ENCODE data around the gene PTPN12. TPM values are rescaled to one million over a fixed set of nuclear protein-coding genes. Genes with fewer than 3 reads are reported as not detected.
A peak's percentile ranks its signal among the peaks of the same experiment; 100 is the strongest.
"Not testable (repeated sequence)": the region's sequence is repeated elsewhere in the genome, so short reads cannot be mapped to it uniquely, and the experiment has no call there.

The PTPN12 gene
- total RNA-seq, 1 donor from 2014 or later = 12.7 TPM

- Mint-ChIP-seq H3K9me3 (no peaks in the 10 kb centered on the region), H3K27ac (no peak overlapping the region), H3K4me3 (no peak overlapping the region), H3K36me3 (ENCODE audit: low read depth) (no peaks in the 10 kb centered on the region), H3K27me3 (no peaks in the 10 kb centered on the region), H3K4me1 (no peaks in the 10 kb centered on the region)
- peak; percentile 81 for DNase-seq
- intact Hi-C loops (cut with micrococcal nuclease) = loop anchor here (1.0 to 5.0 kb wide), 2 partner anchors 108 to 286 kb away; no protein-coding TSS in a partner anchor
These were observed 114.6 kb downstream of the PTPN12 start for GRCh38 chr7:77651575-77652162.

GRCh38 chr7:77652826-77653225, 115.7 kb downstream of the PTPN12 start:
- H3K4me3 Mint-ChIP-seq; H3K9me3 Mint-ChIP-seq; H3K27ac Mint-ChIP-seq; H3K4me1 Mint-ChIP-seq; H3K27me3 Mint-ChIP-seq; H3K36me3 Mint-ChIP-seq (ENCODE audit: low read depth); DNase-seq: not testable (repeated sequence)
- intact Hi-C loops (cut with micrococcal nuclease) = loop anchor here (5.0 kb wide), 1 partner anchor 284 kb away; no protein-coding TSS in a partner anchor

- Mint-ChIP-seq H3K27ac (no peak overlapping the region), H3K9me3 (no peaks in the 10 kb centered on the region), H3K27me3 (no peaks in the 10 kb centered on the region), H3K36me3 (ENCODE audit: low read depth) (no peaks in the 10 kb centered on the region), H3K4me1 (no peaks in the 10 kb centered on the region), H3K4me3 (no peak overlapping the region)
- no peak for DNase-seq
- intact Hi-C loops (cut with micrococcal nuclease) = loop anchor here (5.0 kb wide), 1 partner anchor 284 kb away; no protein-coding TSS in a partner anchor
These were observed 116.5 kb downstream of the PTPN12 start for GRCh38 chr7:77653572-77653971.

GRCh38 chr7:77655356-77655755, 118.3 kb downstream of the PTPN12 start:
- intact Hi-C loops (cut with micrococcal nuclease) = no loop called here
- no peak for DNase-seq
- Mint-ChIP-seq H3K4me1 (no peaks in the 10 kb centered on the region), H3K4me3 (no peak overlapping the region), H3K27ac (no peak overlapping the region), H3K9me3 (no peaks in the 10 kb centered on the region), H3K27me3 (no peaks in the 10 kb centered on the region), H3K36me3 (ENCODE audit: low read depth) (no peaks in the 10 kb centered on the region)

- no peak overlapping the region for H3K27ac Mint-ChIP-seq
- no peaks in the 10 kb centered on the region for H3K27me3 Mint-ChIP-seq
- DNase-seq = no peak
- H3K9me3 Mint-ChIP-seq = no peaks in the 10 kb centered on the region
- H3K4me3 Mint-ChIP-seq = no peak overlapping the region
- intact Hi-C loops (cut with micrococcal nuclease) = no loop called here
- no peaks in the 10 kb centered on the region for H3K4me1 Mint-ChIP-seq
- no peaks in the 10 kb centered on the region for H3K36me3 Mint-ChIP-seq (ENCODE audit: low read depth)
These were observed 118.9 kb downstream of the PTPN12 start for GRCh38 chr7:77655836-77656455.

GRCh38 chr7:77657427-77658224, 120.5 kb downstream of the PTPN12 start:
- H3K27ac Mint-ChIP-seq = no peak overlapping the region
- intact Hi-C loops (cut with micrococcal nuclease) = loop anchor here (1.0 kb wide), 2 partner anchors 39 to 102 kb away; partner anchors contain the start of gene RSBN1L
- no peaks in the 10 kb centered on the region for H3K36me3 Mint-ChIP-seq (ENCODE audit: low read depth)
- H3K4me3 Mint-ChIP-seq = no peak overlapping the region
- H3K4me1 Mint-ChIP-seq = no peaks in the 10 kb centered on the region
- peak; percentile 78 for DNase-seq
- no peaks in the 10 kb centered on the region for H3K27me3 Mint-ChIP-seq
- no peaks in the 10 kb centered on the region for H3K9me3 Mint-ChIP-seq

- Mint-ChIP-seq H3K36me3 (ENCODE audit: low read depth) (no peaks in the 10 kb centered on the region), H3K27me3 (no peaks in the 10 kb centered on the region), H3K27ac (no peak overlapping the region), H3K9me3 (no peaks in the 10 kb centered on the region), H3K4me3 (no peak overlapping the region), H3K4me1 (no peaks in the 10 kb centered on the region)
- intact Hi-C loops (cut with micrococcal nuclease) = no loop called here
- DNase-seq = no peak
These were observed 121.8 kb downstream of the PTPN12 start for GRCh38 chr7:77658928-77659327.

GRCh38 chr7:77661816-77662215, 124.7 kb downstream of the PTPN12 start:
- Mint-ChIP-seq H3K4me1 (no peaks in the 10 kb centered on the region), H3K27ac (no peak overlapping the region), H3K27me3 (no peaks in the 10 kb centered on the region), H3K4me3 (no peak overlapping the region), H3K36me3 (ENCODE audit: low read depth) (no peaks in the 10 kb centered on the region), H3K9me3 (no peaks in the 10 kb centered on the region)
- intact Hi-C loops (cut with micrococcal nuclease) = no loop called here
- no peak for DNase-seq

- no peak for DNase-seq
- intact Hi-C loops (cut with micrococcal nuclease) = no loop called here
- Mint-ChIP-seq H3K27me3 (no peaks in the 10 kb centered on the region), H3K36me3 (ENCODE audit: low read depth) (no peaks in the 10 kb centered on the region), H3K4me1 (no peaks in the 10 kb centered on the region), H3K27ac (no peak overlapping the region), H3K4me3 (no peak overlapping the region), H3K9me3 (no peaks in the 10 kb centered on the region)
These were observed 125.8 kb downstream of the PTPN12 start for GRCh38 chr7:77662869-77663268.

GRCh38 chr7:77664715-77665114, 127.6 kb downstream of the PTPN12 start:
- H3K4me3 Mint-ChIP-seq = no peak overlapping the region
- intact Hi-C loops (cut with micrococcal nuclease) = no loop called here
- DNase-seq = no peak
- no peaks in the 10 kb centered on the region for H3K4me1 Mint-ChIP-seq
- no peaks in the 10 kb centered on the region for H3K36me3 Mint-ChIP-seq (ENCODE audit: low read depth)
- no peaks in the 10 kb centered on the region for H3K9me3 Mint-ChIP-seq
- no peak overlapping the region for H3K27ac Mint-ChIP-seq
- no peaks in the 10 kb centered on the region for H3K27me3 Mint-ChIP-seq

- no peaks in the 10 kb centered on the region for H3K36me3 Mint-ChIP-seq (ENCODE audit: low read depth)
These were observed 128.1 kb downstream of the PTPN12 start for GRCh38 chr7:77665161-77665560.

GRCh38 chr7:77667459-77668086, 130.5 kb downstream of the PTPN12 start:
- DNase-seq = no peak
- H3K27me3 Mint-ChIP-seq = no peaks in the 10 kb centered on the region
- no peaks in the 10 kb centered on the region for H3K4me1 Mint-ChIP-seq
- no peak overlapping the region for H3K27ac Mint-ChIP-seq
- no peaks in the 10 kb centered on the region for H3K9me3 Mint-ChIP-seq
- H3K36me3 Mint-ChIP-seq (ENCODE audit: low read depth) = no peaks in the 10 kb centered on the region
- H3K4me3 Mint-ChIP-seq = no peak overlapping the region
- intact Hi-C loops (cut with micrococcal nuclease) = no loop called here

More at GRCh38 chr7:77665161-77665560, 128.1 kb downstream of the PTPN12 start:
- no peak overlapping the region for H3K27ac Mint-ChIP-seq
- DNase-seq = no peak
- intact Hi-C loops (cut with micrococcal nuclease) = no loop called here
- no peaks in the 10 kb centered on the region for H3K9me3 Mint-ChIP-seq
- H3K4me3 Mint-ChIP-seq = no peak overlapping the region
- H3K27me3 Mint-ChIP-seq = no peaks in the 10 kb centered on the region
- no peaks in the 10 kb centered on the region for H3K4me1 Mint-ChIP-seq

GRCh38 chr7:77674878-77675277, 137.8 kb downstream of the PTPN12 start:
- intact Hi-C loops (cut with micrococcal nuclease) = no loop called here
- DNase-seq = no peak
- Mint-ChIP-seq H3K4me1 (no peaks in the 10 kb centered on the region), H3K9me3 (no peaks in the 10 kb centered on the region), H3K27ac (no peak overlapping the region), H3K27me3 (no peaks in the 10 kb centered on the region), H3K4me3 (no peak overlapping the region), H3K36me3 (ENCODE audit: low read depth) (no peaks in the 10 kb centered on the region)

- DNase-seq = no peak
- no peaks in the 10 kb centered on the region for H3K9me3 Mint-ChIP-seq
- H3K36me3 Mint-ChIP-seq (ENCODE audit: low read depth) = peaks cover 16% of the 10 kb centered on the region
- no peak overlapping the region for H3K4me3 Mint-ChIP-seq
- H3K4me1 Mint-ChIP-seq = no peaks in the 10 kb centered on the region
- intact Hi-C loops (cut with micrococcal nuclease) = no loop called here
- no peak overlapping the region for H3K27ac Mint-ChIP-seq
- no peaks in the 10 kb centered on the region for H3K27me3 Mint-ChIP-seq
These were observed 142.5 kb downstream of the PTPN12 start for GRCh38 chr7:77679608-77680007.
